DND-41 (cell line): Measurements from ENCODE around the gene PRG3.
A peak's percentile ranks its signal among the peaks of the same experiment; 100 is the strongest.

Experiments
- ATAC-seq: fragments of 200-7000 bp; cut with Tn5 transposase; 3 replicates; pipeline ENCODE4 v1.9.1; 2021; ENCODE audit warnings: low read depth; ENCODE audit not compliant: insufficient read depth
- DNase-seq: peaks from one replicate; pipeline ENCODE4 v3.0.0-alpha.2; 2020
- H2AFZ ChIP-seq: 2 replicates; pipeline ENCODE4 v1.6.0; 2012; ENCODE audit warnings: low read depth, low read length
- H3K27ac ChIP-seq: 2 replicates; pipeline ENCODE4 v1.5.1; 2012; ENCODE audit warnings: low read length, inconsistent platforms
- H3K27me3 ChIP-seq: fragments of 200-600 bp; sonication (generic); 2 replicates; pipeline ENCODE4 v1.6.0; 2012; ENCODE audit warnings: low read length, mild to moderate bottlenecking, inconsistent platforms; ENCODE audit not compliant: insufficient read depth, poor library complexity
- H3K36me3 ChIP-seq: 2 replicates; pipeline ENCODE4 v1.5.1; 2012; ENCODE audit warnings: low read length, inconsistent platforms; ENCODE audit not compliant: insufficient read depth
- H3K4me1 ChIP-seq: 2 replicates; pipeline ENCODE4 v1.5.1; 2012; ENCODE audit warnings: mild to moderate bottlenecking, low read length; ENCODE audit not compliant: insufficient read depth
- H3K4me2 ChIP-seq: 2 replicates; pipeline ENCODE4 v1.6.0; 2012; ENCODE audit warnings: mild to moderate bottlenecking, moderate library complexity, low read length, inconsistent platforms; ENCODE audit not compliant: insufficient read depth
- H3K4me3 ChIP-seq, 2 experiments: fragments of 200-600 bp in 1 of 2; shearing (Covaris generic) in 1 of 2; 2 replicates each; pipeline ENCODE4 v1.5.1; 2012 to 2016; ENCODE audit warnings: inconsistent platforms in 2 of 2, low read length in 2 of 2, mild to moderate bottlenecking in 2 of 2, low read depth in 1 of 2, moderate library complexity in 1 of 2
- H3K79me2 ChIP-seq: 2 replicates; pipeline ENCODE4 v1.6.0; 2012; ENCODE audit warnings: low read length, inconsistent platforms; ENCODE audit not compliant: insufficient read depth
- H3K9ac ChIP-seq: 2 replicates; pipeline ENCODE4 v1.6.0; 2012; ENCODE audit warnings: low read depth, mild to moderate bottlenecking, inconsistent platforms, low read length, moderate library complexity
- H3K9me3 ChIP-seq: 2 replicates; pipeline ENCODE4 v1.5.1; 2012; ENCODE audit warnings: low read length, moderate library complexity, mild to moderate bottlenecking, inconsistent platforms; ENCODE audit not compliant: insufficient read depth, severe bottlenecking
- H4K20me1 ChIP-seq: 2 replicates; pipeline ENCODE4 v1.6.0; 2012; ENCODE audit warnings: low read length; ENCODE audit not compliant: insufficient read depth
- EZH2 ChIP-seq: IDR thresholded peaks from 3 replicates; pipeline ENCODE4 v1.6.1; 2012; ENCODE audit warnings: borderline replicate concordance, low read depth, mild to moderate bottlenecking, moderate library complexity, low read length, inconsistent platforms; ENCODE audit not compliant: severe bottlenecking
- TF ChIP-seq, protein P1 (sequence below): IDR thresholded peaks from 2 replicates; pipeline ENCODE4 v1.5.1; 2012; ENCODE audit warnings: borderline replicate concordance, low read length, moderate library complexity, mild to moderate bottlenecking; ENCODE audit not compliant: poor library complexity, severe bottlenecking; ENCODE audit errors: extremely low read depth

Gene PRG3

GRCh38 chr11:57353036-57353435 is 27.9 kb downstream of the PRG3 start:
- Histone ChIP-seq H3K4me2 (no peak overlapping the region), H3K79me2 (no peaks in the 10 kb centered on the region), H3K27ac (no peak overlapping the region), H3K27me3 (peaks cover 20% of the 10 kb centered on the region), H3K9me3 (no peaks in the 10 kb centered on the region), H3K4me3 (no peak overlapping the region), H2AFZ (no peak overlapping the region), H3K9ac (no peak overlapping the region), H4K20me1 (no peaks in the 10 kb centered on the region), H3K36me3 (no peaks in the 10 kb centered on the region), H3K4me1 (0 out of 2 replicates have a peak, but pooled peaks cover 2% of the 10 kb centered on the region)
- DNase-seq, result no peak
- ATAC-seq, result no peak
- TF ChIP-seq, protein P1, sequence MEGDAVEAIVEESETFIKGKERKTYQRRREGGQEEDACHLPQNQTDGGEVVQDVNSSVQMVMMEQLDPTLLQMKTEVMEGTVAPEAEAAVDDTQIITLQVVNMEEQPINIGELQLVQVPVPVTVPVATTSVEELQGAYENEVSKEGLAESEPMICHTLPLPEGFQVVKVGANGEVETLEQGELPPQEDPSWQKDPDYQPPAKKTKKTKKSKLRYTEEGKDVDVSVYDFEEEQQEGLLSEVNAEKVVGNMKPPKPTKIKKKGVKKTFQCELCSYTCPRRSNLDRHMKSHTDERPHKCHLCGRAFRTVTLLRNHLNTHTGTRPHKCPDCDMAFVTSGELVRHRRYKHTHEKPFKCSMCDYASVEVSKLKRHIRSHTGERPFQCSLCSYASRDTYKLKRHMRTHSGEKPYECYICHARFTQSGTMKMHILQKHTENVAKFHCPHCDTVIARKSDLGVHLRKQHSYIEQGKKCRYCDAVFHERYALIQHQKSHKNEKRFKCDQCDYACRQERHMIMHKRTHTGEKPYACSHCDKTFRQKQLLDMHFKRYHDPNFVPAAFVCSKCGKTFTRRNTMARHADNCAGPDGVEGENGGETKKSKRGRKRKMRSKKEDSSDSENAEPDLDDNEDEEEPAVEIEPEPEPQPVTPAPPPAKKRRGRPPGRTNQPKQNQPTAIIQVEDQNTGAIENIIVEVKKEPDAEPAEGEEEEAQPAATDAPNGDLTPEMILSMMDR, result no peak
- no peak for TF ChIP-seq EZH2

DNA sequence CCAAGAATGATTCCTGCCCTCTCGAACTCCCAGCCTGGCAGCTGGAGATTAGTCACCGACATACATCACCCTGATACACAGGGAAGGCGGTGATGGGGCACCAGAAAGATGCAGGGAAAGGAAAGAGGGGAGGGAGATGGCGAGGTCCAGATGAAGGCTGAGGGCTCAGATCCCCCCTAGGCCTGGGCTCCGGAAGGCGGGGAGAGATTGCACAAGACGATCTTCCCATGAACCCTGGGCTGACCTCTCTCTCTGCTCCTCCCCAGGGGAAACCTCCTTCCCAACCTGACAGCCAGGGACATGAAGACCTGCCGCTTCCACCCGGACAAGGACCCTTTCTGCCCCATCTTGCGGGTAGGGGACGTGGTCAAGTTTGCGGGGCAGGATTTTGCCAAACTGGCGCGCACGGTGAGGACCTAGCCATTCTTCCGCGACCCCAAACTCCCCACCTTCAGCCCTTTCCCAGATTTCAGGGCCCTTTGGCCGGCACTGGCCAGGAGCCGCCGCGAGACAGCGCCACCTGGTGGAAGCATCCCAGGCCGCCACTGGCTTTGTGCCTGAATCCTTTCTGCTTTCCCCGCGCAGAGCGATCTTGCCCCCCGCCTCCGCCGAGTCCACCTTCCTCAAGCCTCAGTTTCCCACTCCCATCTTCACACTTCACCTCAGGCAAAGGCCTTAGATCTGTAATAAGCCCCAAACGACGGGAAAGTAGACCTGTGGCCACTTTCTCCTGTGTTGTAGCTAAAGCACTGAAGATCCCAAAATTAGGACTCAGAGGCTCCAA is 31.3 kb downstream of the PRG3 start:
- H3K4me3 ChIP-seq, result no peak overlapping the region

DNA sequence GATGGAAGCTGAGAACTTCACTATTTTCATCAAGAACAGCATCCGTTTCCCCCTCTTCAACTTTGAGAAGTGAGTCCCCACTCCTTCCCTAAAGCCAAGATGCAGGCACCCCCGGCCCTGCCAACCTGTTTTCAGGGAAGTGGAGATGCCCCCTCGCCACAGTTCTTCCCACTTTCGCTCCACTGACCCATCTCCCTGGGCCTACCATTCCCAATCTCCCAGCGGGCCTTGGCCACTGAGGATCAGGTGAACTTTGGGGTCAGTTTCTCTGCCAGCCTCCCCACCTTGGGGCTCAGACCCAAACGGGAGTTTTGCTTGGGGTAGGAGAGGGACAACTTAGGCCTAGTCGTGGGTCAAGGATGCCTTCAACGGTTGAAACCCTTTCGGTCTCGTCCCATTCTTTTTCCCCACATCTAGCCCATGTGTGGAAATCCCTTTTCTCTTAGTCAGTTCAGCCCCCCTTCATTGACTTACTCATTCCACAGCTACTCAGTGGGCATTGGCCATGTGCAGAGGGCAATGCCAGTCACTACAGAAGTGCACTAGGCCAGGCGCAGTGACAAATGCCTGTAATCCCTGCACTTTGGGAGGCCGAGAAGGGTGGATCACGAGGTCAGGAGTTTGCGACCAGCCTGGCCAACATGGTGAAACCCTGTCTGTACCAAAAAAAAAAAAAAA is 32.2 kb downstream of the PRG3 start:
- Histone ChIP-seq H3K27me3 (peaks cover 11% of the 10 kb centered on the region), H4K20me1 (no peaks in the 10 kb centered on the region; the same call in 1 of the 2 replicates), H3K4me3 (no peak overlapping the region), H2AFZ (no peak overlapping the region), H3K27ac (no peak overlapping the region), H3K79me2 (no peaks in the 10 kb centered on the region), H3K4me1 (0 out of 2 replicates have a peak, but pooled peaks cover 2% of the 10 kb centered on the region), H3K9ac (no peak overlapping the region), H3K9me3 (no peaks in the 10 kb centered on the region), H3K36me3 (no peaks in the 10 kb centered on the region), H3K4me2 (no peak overlapping the region)
- no peak for ATAC-seq
- TF ChIP-seq EZH2, result no peak
- TF ChIP-seq, protein P1, result no peak
- DNase-seq, result no peak

More for the DNA sequence above, 31.3 kb downstream of the PRG3 start:
- no peak for TF ChIP-seq EZH2
- TF ChIP-seq, protein P1, result peak; percentile 90
- Histone ChIP-seq H4K20me1 (no peaks in the 10 kb centered on the region; the same call in 1 of the 2 replicates), H3K4me2 (no peak overlapping the region), H3K9me3 (no peaks in the 10 kb centered on the region), H3K27me3 (peaks cover 14% of the 10 kb centered on the region), H2AFZ (0 out of 2 replicates have a peak overlapping the region, but pooled peaks have one; percentile 59), H3K36me3 (no peaks in the 10 kb centered on the region), H3K79me2 (no peaks in the 10 kb centered on the region), H3K9ac (no peak overlapping the region), H3K4me1 (0 out of 2 replicates have a peak, but pooled peaks cover 2% of the 10 kb centered on the region), H3K27ac (no peak overlapping the region)
- DNase-seq (peak; percentile 66), ATAC-seq (peak; percentile 82)
